K562 (cell line): ENCODE results near the gene CEL. TPM values are rescaled to one million over a fixed set of nuclear protein-coding genes. Genes with fewer than 3 reads are reported as not detected.
A peak's percentile ranks its signal among the peaks of the same experiment; 100 is the strongest.

Experiments
- CBFB ChIP-seq: sonication (generic); formaldehyde crosslinking; IDR thresholded peaks from 2 replicates; pipeline ENCODE4 v1.4.0; 2020; ENCODE audit warnings: mild to moderate bottlenecking, missing genetic modification reagents
- CHD2 ChIP-seq: IDR thresholded peaks from 2 replicates; pipeline ENCODE4 v1.6.1; 2011; ENCODE audit warnings: low read depth, low read length
- CHD7 ChIP-seq: fragments of 200-600 bp; sonication (generic); IDR thresholded peaks from one replicate; pipeline ENCODE4 v1.6.1; 2012; ENCODE audit warnings: mild to moderate bottlenecking, low read depth, low read length, inconsistent platforms
- DMBX1 ChIP-seq: fragments of 250-450 bp; sonication (Bioruptor Pico); IDR thresholded peaks from 2 replicates; pipeline ENCODE4 v1.8.0; 2022; ENCODE audit warnings: inconsistent platforms, mild to moderate bottlenecking, moderate library complexity, borderline replicate concordance
- EHMT2 ChIP-seq: fragments of 450-650 bp; IDR thresholded peaks from 2 replicates; pipeline ENCODE4 v1.6.1; 2018; ENCODE audit warnings: antibody characterized with exemption
- HNRNPL ChIP-seq: fragments of 200-400 bp; formaldehyde crosslinking; IDR thresholded peaks from 2 replicates; pipeline ENCODE4 v1.6.1; 2017; ENCODE audit warnings: low read depth, mild to moderate bottlenecking, low read length
- JUNB ChIP-seq: fragments of 450-650 bp; formaldehyde crosslinking; conservative IDR thresholded peaks from 2 replicates; pipeline ENCODE4 v1.4.0; 2020; ENCODE audit warnings: mild to moderate bottlenecking
- MYC ChIP-seq, 2 experiments: fragments of 250-450 bp in 1 of 2; sonication (Bioruptor Pico) in 1 of 2; IDR thresholded peaks; 2 replicates each; pipeline versions ENCODE4 v1.5.1 to v1.6.1; 2012 to 2021; ENCODE audit warnings: low read depth in 2 of 2, borderline replicate concordance in 1 of 2, improper control_type of control experiment in 1 of 2, low read length in 1 of 2, mild to moderate bottlenecking in 1 of 2, moderate library complexity in 1 of 2
- NFE2 ChIP-seq: IDR thresholded peaks from 2 replicates; pipeline ENCODE4 v1.6.1; 2014; ENCODE audit warnings: antibody characterized with exemption, low read depth
- PHTF2 ChIP-seq: fragments of 250-450 bp; sonication (Bioruptor Pico); IDR thresholded peaks from 2 replicates; pipeline ENCODE4 v1.5.0; 2021; ENCODE audit warnings: mild to moderate bottlenecking
- SUPT5H ChIP-seq: fragments of 450-650 bp; IDR thresholded peaks from 2 replicates; pipeline ENCODE4 v1.6.1; 2016
- ZC3H4 ChIP-seq: sonication (generic); formaldehyde crosslinking; IDR thresholded peaks from 2 replicates; pipeline ENCODE4 v1.9.0; 2021; ENCODE audit warnings: missing genetic modification reagents, borderline replicate concordance
- ZNF212 ChIP-seq: fragments of 450-650 bp; formaldehyde crosslinking; IDR thresholded peaks from 2 replicates; pipeline ENCODE4 v1.4.0; 2020; ENCODE audit warnings: mild to moderate bottlenecking
- polyA plus RNA-seq, 8 experiments: library from polyadenylated mRNA; depleted of rRNA in 4 of 8; stranded (reverse) in 5 of 8; unstranded in 3 of 8; fragments of >200 nt; fragmentation: Nextera tagmentation in 2 of 8; fragmentation: Illumina TruSeq in 1 of 8; extraction: Ambion mirVana in 2 of 8; extraction: Trizol in 1 of 8; gene quantifications; 2 replicates each; pipeline versions ENCODE4 v1.2.1 to v1.2.3, GENCODE V29; 2011 to 2014; ENCODE audit warnings: inconsistent platforms in 1 of 8, missing spikeins in 1 of 8
- total RNA-seq, 7 experiments: library from RNA; depleted of rRNA in 6 of 7; stranded (reverse); fragments of >200 nt in 6 of 7; fragmentation: Illumina TruSeq in 2 of 7; extraction: Trizol in 2 of 7; gene quantifications; 2 replicates each; pipeline versions ENCODE4 v1.2.1 to v1.2.3, GENCODE V29; 2011 to 2021; ENCODE audit warnings: low replicate concordance in 1 of 7
- TF ChIP-seq, protein P1 (sequence below): sonication (generic); formaldehyde crosslinking; IDR thresholded peaks from 2 replicates; pipeline ENCODE4 v1.8.0; 2022; ENCODE audit warnings: missing genetic modification reagents, mild to moderate bottlenecking, borderline replicate concordance

Gene CEL
- total and polyA plus RNA-seq, 9 of the 15 experiments (the other 6 are each of a cell fraction or from before 2014, with no cell fraction given), result 0.09 to 3.0 (median 0.51) TPM; not detected in 2

DNA sequence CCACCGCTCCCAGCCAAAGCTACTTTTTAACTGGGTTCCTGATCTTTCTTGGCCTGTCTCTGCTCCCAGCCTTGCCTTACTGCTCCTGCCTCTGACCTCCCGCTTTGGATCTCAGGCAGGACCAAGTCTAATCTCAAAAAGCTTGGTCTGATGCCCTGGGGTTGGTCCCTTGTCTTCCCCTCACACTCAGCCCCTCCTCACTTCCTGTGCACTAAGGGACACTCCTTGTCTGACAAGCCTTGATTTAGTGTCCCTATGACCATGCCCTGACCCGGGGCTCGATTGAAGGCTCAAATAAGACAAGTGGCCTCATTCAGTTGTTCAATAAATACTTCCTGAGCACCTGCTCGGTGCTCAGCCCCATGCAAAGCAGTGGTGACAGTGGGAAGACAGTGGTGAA lies 34.6 kb upstream of the CEL start (continued):
- TF ChIP-seq DMBX1, result no peak
- no peak for TF ChIP-seq JUNB
- no peak for TF ChIP-seq EHMT2
- no peak for TF ChIP-seq ZC3H4 (CRISPR knock-in tag)
- TF ChIP-seq MYC (IDR thresholded peaks at IDR 0.05; ENCODE audit: low read depth, low read length), result no peak
- TF ChIP-seq MYC (CRISPR knock-in tag; IDR thresholded peaks at IDR 0.05; ENCODE audit: borderline replicate concordance, low read depth), result no peak
- TF ChIP-seq HNRNPL, result no peak
- no peak for TF ChIP-seq CHD2
- no peak for TF ChIP-seq CHD7
- no peak for TF ChIP-seq NFE2
- 0 out of 2 replicates have a peak, but pooled peaks have one; percentile 48 for TF ChIP-seq SUPT5H
- no peak for TF ChIP-seq ZNF212 (CRISPR knock-in tag)
- no peak for TF ChIP-seq PHTF2 (CRISPR knock-in tag)
- TF ChIP-seq, protein P1, sequence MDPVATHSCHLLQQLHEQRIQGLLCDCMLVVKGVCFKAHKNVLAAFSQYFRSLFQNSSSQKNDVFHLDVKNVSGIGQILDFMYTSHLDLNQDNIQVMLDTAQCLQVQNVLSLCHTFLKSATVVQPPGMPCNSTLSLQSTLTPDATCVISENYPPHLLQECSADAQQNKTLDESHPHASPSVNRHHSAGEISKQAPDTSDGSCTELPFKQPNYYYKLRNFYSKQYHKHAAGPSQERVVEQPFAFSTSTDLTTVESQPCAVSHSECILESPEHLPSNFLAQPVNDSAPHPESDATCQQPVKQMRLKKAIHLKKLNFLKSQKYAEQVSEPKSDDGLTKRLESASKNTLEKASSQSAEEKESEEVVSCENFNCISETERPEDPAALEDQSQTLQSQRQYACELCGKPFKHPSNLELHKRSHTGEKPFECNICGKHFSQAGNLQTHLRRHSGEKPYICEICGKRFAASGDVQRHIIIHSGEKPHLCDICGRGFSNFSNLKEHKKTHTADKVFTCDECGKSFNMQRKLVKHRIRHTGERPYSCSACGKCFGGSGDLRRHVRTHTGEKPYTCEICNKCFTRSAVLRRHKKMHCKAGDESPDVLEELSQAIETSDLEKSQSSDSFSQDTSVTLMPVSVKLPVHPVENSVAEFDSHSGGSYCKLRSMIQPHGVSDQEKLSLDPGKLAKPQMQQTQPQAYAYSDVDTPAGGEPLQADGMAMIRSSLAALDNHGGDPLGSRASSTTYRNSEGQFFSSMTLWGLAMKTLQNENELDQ (CRISPR knock-in tag), result no peak
- no peak for TF ChIP-seq CBFB
